OCI-LY3 (cell line): ENCODE data around the gene B3GNT7.

ENCODE experiments used
- H2AFZ ChIP-seq: fragments of 200-600, 300-600 bp; shearing (Covaris generic); 2 replicates; pipeline ENCODE4 v1.6.0; 2014; ENCODE audit warnings: antibody characterized with exemption, low read depth, low read length
- H3K27ac ChIP-seq: fragments of 200-600, 300-600 bp; sonication (generic); 2 replicates; pipeline ENCODE4 v1.5.1; 2014; ENCODE audit warnings: mild to moderate bottlenecking, low read length, moderate library complexity, mixed read lengths
- H3K27me3 ChIP-seq: fragments of 200-600, 300-600 bp; sonication (generic); 2 replicates; pipeline ENCODE4 v1.6.1; 2014; ENCODE audit warnings: low read depth, low read length, mixed read lengths
- H3K36me3 ChIP-seq: fragments of 200-600, 300-600 bp; sonication (generic); replicated peaks from 2 replicates; pipeline ENCODE3; 2014; ENCODE audit warnings: low read depth, low read length, mixed read lengths
- H3K4me1 ChIP-seq: fragments of 300-600, 200-600 bp; sonication (generic); 2 replicates; pipeline ENCODE4 v1.6.1; 2014; ENCODE audit warnings: low read length, mixed read lengths
- H3K4me2 ChIP-seq: fragments of 200-600, 300-600 bp; sonication (generic); 2 replicates; pipeline ENCODE4 v1.6.1; 2014; ENCODE audit warnings: low read length, mixed read lengths
- H3K4me3 ChIP-seq: fragments of 300-600, 200-600 bp; sonication (generic); 2 replicates; pipeline ENCODE4 v1.5.1; 2014; ENCODE audit warnings: antibody characterized with exemption, mild to moderate bottlenecking, low read length, moderate library complexity
- H3K79me2 ChIP-seq: fragments of 300-600, 200-600 bp; shearing (Covaris generic); 2 replicates; pipeline ENCODE4 v1.6.1; 2014; ENCODE audit warnings: mild to moderate bottlenecking, low read length, mixed read lengths
- H3K9ac ChIP-seq: fragments of 300-600, 200-600 bp; shearing (Covaris generic); 2 replicates; pipeline ENCODE4 v1.6.0; 2014; ENCODE audit warnings: mild to moderate bottlenecking, low read length, moderate library complexity
- H3K9me3 ChIP-seq: fragments of 200-600, 300-600 bp; shearing (Covaris generic); 2 replicates; pipeline ENCODE4 v1.6.1; 2014; ENCODE audit warnings: low read length, mixed read lengths; ENCODE audit not compliant: insufficient read depth
- H4K20me1 ChIP-seq: fragments of 200-600, 300-600 bp; sonication (generic); 2 replicates; pipeline ENCODE4 v1.6.1; 2016; ENCODE audit warnings: low read length, mixed read lengths; ENCODE audit not compliant: insufficient read depth
- CTCF ChIP-seq: fragments of 200-600, 300-600 bp; sonication (generic); IDR thresholded peaks from 2 replicates; pipeline ENCODE4 v1.5.1; 2014; ENCODE audit warnings: antibody characterized with exemption, low read length, low read depth
- EZH2phosphoT487 ChIP-seq: fragments of 200-600 bp; shearing (Covaris generic); IDR thresholded peaks from 2 replicates; pipeline ENCODE4 v1.6.1; 2018; ENCODE audit warnings: antibody characterized with exemption, mixed run types, low read depth

B3GNT7 gene

GRCh38 chr2:231413921-231414476 is 18.5 kb downstream of the B3GNT7 start:
- H3K27me3 ChIP-seq = peaks cover 5% of the 10 kb centered on the region; the same call in 1 of the 2 replicates
- no peaks in the 10 kb centered on the region for H3K36me3 ChIP-seq
- H4K20me1 ChIP-seq = no peaks in the 10 kb centered on the region
- no peaks in the 10 kb centered on the region for H3K79me2 ChIP-seq
- H3K4me2 ChIP-seq = no peak overlapping the region
- no peak for TF ChIP-seq CTCF
- no peak for TF ChIP-seq EZH2phosphoT487
- no peaks in the 10 kb centered on the region for H3K9me3 ChIP-seq
- no peak overlapping the region for H3K4me3 ChIP-seq
- H3K9ac ChIP-seq = no peak overlapping the region
- no peak overlapping the region for H2AFZ ChIP-seq
- peaks cover 10% of the 10 kb centered on the region; the same call in 1 of the 2 replicates for H3K4me1 ChIP-seq
- no peak overlapping the region for H3K27ac ChIP-seq

GRCh38 chr2:231415029-231415428 is 19.5 kb downstream of the B3GNT7 start:
- Histone ChIP-seq H3K27ac (no peak overlapping the region), H3K79me2 (no peaks in the 10 kb centered on the region), H4K20me1 (no peaks in the 10 kb centered on the region), H2AFZ (no peak overlapping the region), H3K4me2 (no peak overlapping the region), H3K4me1 (peaks cover 10% of the 10 kb centered on the region; the same call in 1 of the 2 replicates), H3K9ac (no peak overlapping the region), H3K27me3 (peaks cover 5% of the 10 kb centered on the region; the same call in 1 of the 2 replicates), H3K36me3 (no peaks in the 10 kb centered on the region), H3K4me3 (no peak overlapping the region), H3K9me3 (no peaks in the 10 kb centered on the region)
- TF ChIP-seq EZH2phosphoT487 (no peak), CTCF (no peak)

GRCh38 chr2:231418820-231419640 is 23.5 kb downstream of the B3GNT7 start:
- Histone ChIP-seq H2AFZ (no peak overlapping the region), H3K79me2 (no peaks in the 10 kb centered on the region), H3K27ac (no peak overlapping the region), H3K4me3 (no peak overlapping the region), H3K4me1 (no peaks in the 10 kb centered on the region), H3K9ac (no peak overlapping the region), H3K27me3 (no peaks in the 10 kb centered on the region), H3K4me2 (no peak overlapping the region), H4K20me1 (no peaks in the 10 kb centered on the region), H3K9me3 (no peaks in the 10 kb centered on the region), H3K36me3 (no peaks in the 10 kb centered on the region)
- no peak for TF ChIP-seq CTCF
- no peak for TF ChIP-seq EZH2phosphoT487

GRCh38 chr2:231421051-231421580 is 25.6 kb downstream of the B3GNT7 start:
- H3K27ac ChIP-seq = no peak overlapping the region
- no peak overlapping the region for H2AFZ ChIP-seq
- H3K36me3 ChIP-seq = no peaks in the 10 kb centered on the region
- no peaks in the 10 kb centered on the region for H3K4me1 ChIP-seq
- no peak overlapping the region for H3K9ac ChIP-seq
- H4K20me1 ChIP-seq = no peaks in the 10 kb centered on the region
- H3K4me3 ChIP-seq = no peak overlapping the region
- H3K4me2 ChIP-seq = no peak overlapping the region
- no peaks in the 10 kb centered on the region for H3K9me3 ChIP-seq
- no peaks in the 10 kb centered on the region for H3K27me3 ChIP-seq
- TF ChIP-seq EZH2phosphoT487 = no peak
- no peak for TF ChIP-seq CTCF
- no peaks in the 10 kb centered on the region for H3K79me2 ChIP-seq
